Suppressor macrophage treated with lipopolysaccharide for 1 hour (primary cell): ENCODE measurements around the gene GALNT5.
"Not testable (repeated sequence)": the region's sequence is repeated elsewhere in the genome, so short reads cannot be mapped to it uniquely, and the experiment has no call there.

ENCODE experiments used
- DNase-seq, 3 donors: peaks; one replicate each; pipeline ENCODE4 v3.0.0-alpha.2; 2020 to 2022

GALNT5 gene

GRCh38 chr2:157257312-157258252 is at the start of gene GALNT5:
GALNT5 (plus strand) TSS chr2:157257705; CDS start chr2:157258083, 378 bp downstream.
- no peak for DNase-seq

GRCh38 chr2:157216286-157216965 is 41.1 kb upstream of the GALNT5 start:
- DNase-seq: no peak

GRCh38 chr2:157217409-157217808 is 40.1 kb upstream of the GALNT5 start:
- no peak for DNase-seq

GRCh38 chr2:157218911-157219310 is 38.6 kb upstream of the GALNT5 start:
- no peak for DNase-seq

GRCh38 chr2:157220502-157220901 is 37.0 kb upstream of the GALNT5 start:
- no peak for DNase-seq

GRCh38 chr2:157221394-157221988 is 36.0 kb upstream of the GALNT5 start:
- no peak for DNase-seq

GRCh38 chr2:157223624-157224205 is 33.8 kb upstream of the GALNT5 start:
- no peak for DNase-seq

- DNase-seq: not testable (repeated sequence)
These were observed 33.1 kb upstream of the GALNT5 start for GRCh38 chr2:157224448-157224847.

- no peak for DNase-seq
These were observed 29.9 kb upstream of the GALNT5 start for GRCh38 chr2:157227592-157227991.

- DNase-seq: no peak
These were observed 28.6 kb upstream of the GALNT5 start for GRCh38 chr2:157228946-157229345.

GRCh38 chr2:157229572-157229971 is 27.9 kb upstream of the GALNT5 start:
- DNase-seq: no peak

- no peak for DNase-seq
These were observed 26.0 kb upstream of the GALNT5 start for GRCh38 chr2:157231476-157231875.

GRCh38 chr2:157233506-157233905 is 24.0 kb upstream of the GALNT5 start:
- DNase-seq: no peak

GRCh38 chr2:157236404-157236803 is 21.1 kb upstream of the GALNT5 start:
- DNase-seq: no peak

- DNase-seq: no peak
These were observed 19.2 kb upstream of the GALNT5 start for GRCh38 chr2:157238296-157238695.

- DNase-seq: no peak
These were observed 12.8 kb upstream of the GALNT5 start for GRCh38 chr2:157244691-157245090.

- no peak for DNase-seq
These were observed 12.2 kb upstream of the GALNT5 start for GRCh38 chr2:157245144-157245840.

- DNase-seq: no peak
These were observed 11.4 kb upstream of the GALNT5 start for GRCh38 chr2:157245846-157246764.

- DNase-seq: no peak
These were observed 10.6 kb upstream of the GALNT5 start for GRCh38 chr2:157246765-157247407.

- no peak for DNase-seq
These were observed 6.7 kb upstream of the GALNT5 start for GRCh38 chr2:157250836-157251235.

- no peak for DNase-seq
These were observed 5.6 kb upstream of the GALNT5 start for GRCh38 chr2:157251932-157252331.
